HK-2 (cell line): ENCODE results near the gene PRRT1.
A peak's percentile ranks its signal among the peaks of the same experiment; 100 is the strongest.
"Not testable (repeated sequence)": the region's sequence is repeated elsewhere in the genome, so short reads cannot be mapped to it uniquely, and the experiment has no call there.

Experiments
- DNase-seq: peaks from one replicate; pipeline ENCODE4 v3.0.0-alpha.2; 2018; ENCODE audit not compliant: unreplicated experiment

PRRT1 gene

GRCh38 chr6:32151181-32151862, 417 bp downstream of the PRRT1 start:
- DNase-seq: no peak

DNA sequence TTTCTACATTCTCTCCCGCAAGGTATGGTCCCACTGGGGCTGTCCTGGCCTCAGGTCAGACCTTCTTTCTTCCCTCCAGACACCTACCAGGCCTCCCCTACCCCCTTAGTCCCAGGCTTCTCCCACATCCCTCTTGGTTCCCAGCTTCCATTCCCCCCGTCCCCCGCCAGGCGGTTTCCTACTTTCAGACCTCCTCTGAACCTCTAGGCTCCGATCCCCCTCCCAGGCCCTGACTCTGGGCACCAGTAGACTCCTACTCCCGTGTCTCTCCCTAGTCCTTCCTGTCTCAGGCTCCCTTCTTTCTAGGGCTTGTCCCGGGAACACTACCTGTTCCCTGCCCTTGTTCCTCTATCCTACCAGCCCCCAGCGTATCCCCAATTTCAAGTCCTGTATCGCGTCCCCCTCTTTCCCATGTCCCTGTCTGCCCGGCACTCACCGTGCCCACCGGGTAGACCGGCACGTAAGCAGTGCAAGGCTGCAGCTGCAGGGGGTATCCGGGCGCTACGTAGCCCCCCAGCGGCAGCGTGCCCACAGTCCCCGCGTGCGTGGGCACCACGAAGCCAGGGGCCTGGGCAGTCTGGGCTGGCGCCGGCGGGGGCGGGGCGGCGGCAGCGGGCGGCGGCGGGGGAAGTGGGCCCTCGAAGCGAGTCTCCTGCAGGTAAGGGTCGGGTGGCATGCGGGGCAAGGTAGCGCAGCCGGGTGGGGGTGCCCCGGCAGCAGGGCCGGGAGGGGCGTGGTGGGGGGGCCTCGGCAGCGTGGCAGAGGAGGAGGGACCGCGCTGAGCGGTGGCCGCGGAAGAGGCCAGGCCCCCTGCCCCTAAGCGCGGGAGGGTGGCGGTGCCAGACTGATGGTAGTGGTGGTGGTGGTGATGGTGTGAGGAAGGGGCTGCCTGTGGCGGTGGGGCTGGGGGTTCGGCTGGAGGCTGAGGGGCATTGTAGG, 1.5 kb downstream of the PRRT1 start:
- DNase-seq: no peak

DNA sequence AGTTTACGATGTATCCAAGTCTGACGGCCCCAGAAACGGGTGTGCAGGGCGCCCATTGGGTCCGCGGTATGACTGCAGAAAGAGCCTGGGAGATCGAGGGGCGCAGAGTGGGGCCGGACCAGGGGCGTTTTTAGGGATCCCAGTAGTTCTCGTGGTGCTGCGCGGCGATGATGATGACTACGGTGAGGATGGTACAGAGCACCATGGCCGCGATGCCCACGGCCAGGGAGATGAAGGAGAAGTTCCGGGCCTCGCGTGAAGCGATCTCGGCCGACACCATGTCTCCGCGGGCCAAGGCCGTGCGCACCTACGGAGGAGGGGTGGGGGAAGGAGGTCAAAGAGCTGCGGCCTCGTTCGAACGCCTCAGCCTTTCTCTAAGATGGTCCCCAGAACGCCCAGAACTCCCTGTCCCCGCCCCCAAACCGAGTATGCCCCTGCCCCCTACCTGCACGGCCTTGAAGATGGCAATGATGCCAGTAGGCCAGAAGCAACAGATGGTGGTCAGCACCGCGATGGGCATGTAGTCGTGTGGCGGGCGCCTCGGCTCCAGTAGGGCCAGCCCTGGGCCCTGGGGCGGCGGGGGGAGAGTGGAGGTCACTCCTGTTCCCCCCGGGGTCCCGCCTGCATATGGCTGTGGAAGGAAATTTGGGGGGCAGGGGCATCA, 2.5 kb downstream of the PRRT1 start:
- no peak for DNase-seq

DNA sequence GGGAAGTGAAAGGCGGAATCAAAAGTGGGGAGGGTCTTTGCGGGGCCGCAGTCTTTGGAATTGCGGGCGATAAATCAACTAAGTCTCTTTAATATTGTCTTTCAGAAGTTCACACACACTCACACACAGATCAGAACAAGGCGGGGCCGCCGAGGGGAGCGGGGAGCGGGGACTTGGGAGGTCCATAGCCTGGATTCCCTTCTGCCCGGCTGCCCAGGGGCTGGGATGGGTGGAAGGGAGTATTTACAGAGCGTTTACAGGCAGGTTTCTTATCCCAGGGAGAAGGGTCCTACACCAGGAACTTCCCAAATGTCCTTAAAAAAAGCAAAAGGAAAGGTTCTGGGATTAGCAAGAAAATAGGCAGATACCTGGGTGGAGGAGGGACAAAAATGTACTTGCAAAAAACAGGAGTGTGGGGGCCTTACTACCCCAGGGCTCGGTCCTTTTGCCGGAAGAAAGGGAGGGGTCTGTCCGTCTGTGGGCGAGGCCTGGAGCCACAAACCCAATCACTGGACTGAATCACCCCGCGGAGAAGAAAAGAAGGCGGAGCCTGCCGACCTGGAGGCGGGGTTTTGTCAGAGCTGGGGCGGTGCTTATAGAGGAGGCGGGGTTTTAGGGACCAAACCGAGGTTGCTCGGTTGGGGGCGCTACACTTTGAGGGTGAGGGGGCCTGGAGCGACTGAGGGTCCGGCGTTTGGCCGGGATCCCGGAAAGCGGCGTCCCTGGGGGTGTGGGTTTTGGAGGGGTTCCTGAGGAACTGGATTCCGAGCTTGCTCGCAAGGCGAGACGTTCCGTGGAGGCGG, 3.2 kb downstream of the PRRT1 start:
- DNase-seq: no peak

DNA sequence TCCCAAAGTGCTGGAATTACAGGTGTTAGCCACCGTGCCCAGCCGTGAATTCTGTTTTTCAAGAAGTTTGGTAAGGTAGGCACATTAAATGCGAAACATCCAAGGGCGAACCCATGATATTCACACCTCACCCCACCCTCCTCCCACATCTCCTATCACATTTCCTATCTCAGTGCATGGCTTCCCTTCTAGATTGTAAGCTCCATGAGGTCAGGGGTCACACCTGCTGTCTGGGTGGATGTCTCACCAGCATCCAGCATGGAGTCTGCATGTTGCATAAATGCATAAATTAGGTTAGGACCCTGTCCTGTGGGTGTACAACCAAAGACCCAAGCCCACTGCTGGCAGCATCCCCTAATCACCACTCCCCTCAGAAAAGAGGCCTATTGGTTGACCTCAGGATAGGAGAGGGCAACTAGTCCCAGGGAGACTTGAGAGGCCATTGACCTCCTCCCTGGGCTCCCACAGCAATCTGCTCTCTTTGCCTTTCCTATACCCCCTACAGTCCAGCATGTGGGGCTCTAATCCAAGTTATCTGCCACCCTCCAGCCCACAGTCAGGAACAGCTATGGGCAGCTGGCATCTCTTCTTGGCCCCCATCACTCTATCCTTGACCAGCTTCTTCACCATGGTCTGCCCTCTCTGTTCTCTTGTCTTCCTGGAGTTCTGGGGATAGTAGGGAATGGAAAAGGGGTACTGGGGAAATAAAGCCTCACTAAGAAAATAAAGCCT, 4.2 kb downstream of the PRRT1 start:
- DNase-seq: no peak

DNA sequence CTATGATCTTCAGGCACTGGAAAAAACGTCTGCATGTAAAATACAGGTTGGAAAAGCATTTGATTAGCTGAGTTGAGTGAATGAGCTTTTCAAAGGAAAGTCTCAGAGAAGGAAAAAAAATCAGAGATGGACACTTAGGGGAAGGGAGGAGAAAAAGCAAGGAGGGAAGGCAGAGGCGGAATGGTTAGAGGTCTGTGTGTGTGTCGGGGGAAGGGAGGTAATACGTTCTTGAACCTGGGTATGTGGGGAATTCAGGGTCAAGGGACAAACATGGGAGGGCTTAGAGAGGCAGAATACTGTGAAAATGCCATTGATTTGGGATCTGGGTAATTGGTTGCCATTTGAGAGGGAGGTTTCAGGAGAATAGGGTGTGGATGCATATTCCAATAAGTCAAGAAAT, 5.1 kb downstream of the PRRT1 start:
- no peak for DNase-seq

DNA sequence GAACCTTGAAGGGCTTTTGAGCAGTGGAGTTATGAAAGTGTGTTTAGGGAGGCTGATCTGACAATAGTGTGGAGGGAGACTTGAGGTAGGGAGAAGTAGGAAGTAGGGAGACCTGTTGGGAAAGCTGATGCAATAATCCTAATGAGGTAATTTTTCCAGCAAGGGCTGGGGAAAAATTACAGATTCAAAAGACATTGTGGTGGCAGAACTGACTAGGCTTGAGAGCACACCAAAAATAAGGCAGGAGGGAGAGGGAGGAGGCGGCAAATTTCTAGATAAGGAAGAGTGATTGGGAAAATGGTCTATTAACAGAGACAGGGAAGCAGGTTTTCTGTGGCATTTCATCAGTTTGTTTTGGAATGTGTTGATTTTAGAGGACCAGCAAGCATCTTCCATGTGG, 5.5 kb downstream of the PRRT1 start:
- no peak for DNase-seq

DNA sequence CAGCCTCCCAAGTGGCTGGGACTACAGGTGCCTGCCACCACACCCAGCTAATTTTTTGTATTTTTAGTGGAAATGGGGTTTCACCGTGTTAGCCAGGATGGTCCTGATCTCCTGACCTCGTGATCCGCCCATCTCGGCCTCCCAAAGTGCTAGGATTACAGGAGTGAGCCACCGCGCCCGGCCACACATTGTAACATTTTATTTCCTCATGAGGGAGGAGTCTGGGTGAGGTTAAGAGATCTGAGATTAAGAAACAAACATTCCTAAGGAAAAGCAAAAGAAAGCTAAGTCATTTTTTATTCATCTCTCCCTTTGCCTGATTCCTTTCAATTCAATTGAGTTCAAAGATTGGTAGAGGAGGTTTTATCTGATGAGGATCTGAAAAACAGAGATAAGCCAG, 7.5 kb downstream of the PRRT1 start:
- not testable (repeated sequence) for DNase-seq

DNA sequence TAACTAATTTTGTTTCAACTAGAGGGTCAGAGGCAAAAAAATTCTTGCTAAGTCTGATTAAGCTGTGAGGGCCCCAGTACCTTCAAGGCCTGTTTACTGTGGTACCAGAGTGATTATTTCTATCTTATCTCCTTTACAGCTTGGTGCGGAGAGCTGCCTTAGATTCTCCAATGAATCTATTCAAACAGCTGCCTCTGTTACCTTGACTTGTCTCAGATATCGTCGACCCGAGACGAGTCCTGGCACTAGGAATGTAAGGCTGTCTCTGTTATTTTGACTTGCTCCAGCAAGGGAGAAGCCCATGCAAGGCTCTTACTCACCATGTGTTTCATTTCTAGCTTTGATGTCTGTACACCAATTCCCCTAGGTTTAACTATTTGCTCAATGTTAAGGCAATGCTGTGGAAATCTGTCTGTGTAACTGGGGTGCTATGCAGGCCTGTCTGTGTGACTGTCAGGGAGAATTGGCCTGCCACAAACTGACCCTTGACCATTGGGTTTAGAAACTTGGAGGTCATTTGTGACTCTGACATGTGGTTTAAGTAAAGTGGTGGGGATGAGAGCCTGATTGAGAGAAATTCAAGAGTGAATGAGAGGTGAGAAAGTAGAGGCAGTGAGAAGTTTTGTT, 11.2 kb downstream of the PRRT1 start:
- DNase-seq: no peak

DNA sequence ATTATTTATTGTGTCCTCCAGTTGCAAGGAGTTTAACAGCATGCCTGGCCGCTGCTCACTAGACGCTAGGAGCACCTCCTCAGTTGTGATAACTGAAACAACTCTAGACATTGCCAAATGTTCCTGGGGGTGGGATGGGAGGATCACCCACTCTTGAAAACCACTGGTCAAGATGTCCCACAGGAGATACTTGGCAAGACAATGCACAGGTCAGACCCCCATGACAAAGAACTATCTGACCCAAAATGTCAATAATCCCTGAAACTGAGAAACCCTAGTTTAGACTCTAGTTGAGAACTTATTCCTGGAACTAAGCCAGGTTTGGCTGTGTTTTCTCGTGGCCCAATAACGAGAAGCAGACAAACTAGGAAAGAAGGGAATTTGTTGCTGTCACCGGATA, 12.1 kb downstream of the PRRT1 start:
- no peak for DNase-seq

DNA sequence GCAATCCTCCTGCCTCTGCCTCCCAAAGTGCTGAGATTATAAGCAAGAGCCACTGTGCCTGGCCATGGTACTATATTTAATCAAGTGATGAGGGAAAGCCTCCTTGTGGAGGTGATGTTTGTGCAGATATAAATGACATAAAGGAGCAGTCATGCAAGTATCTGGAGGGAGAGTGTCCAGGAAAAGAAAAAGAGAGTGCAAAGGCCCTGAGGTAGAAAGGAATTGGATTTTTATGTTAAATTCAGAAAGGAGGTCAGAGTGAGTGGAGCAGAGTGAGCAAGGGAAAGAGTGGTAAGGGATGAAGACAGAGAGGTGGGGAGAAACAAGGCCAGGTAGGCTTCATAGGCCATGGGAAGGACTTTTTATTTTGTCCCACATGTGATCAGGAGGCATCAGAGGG, 14.3 kb downstream of the PRRT1 start:
- DNase-seq: no peak

- no peak for DNase-seq
These were observed 18.0 kb downstream of the PRRT1 start for GRCh38 chr6:32133786-32134185.

- no peak for DNase-seq
These were observed 19.6 kb downstream of the PRRT1 start for GRCh38 chr6:32132110-32132509.

DNA sequence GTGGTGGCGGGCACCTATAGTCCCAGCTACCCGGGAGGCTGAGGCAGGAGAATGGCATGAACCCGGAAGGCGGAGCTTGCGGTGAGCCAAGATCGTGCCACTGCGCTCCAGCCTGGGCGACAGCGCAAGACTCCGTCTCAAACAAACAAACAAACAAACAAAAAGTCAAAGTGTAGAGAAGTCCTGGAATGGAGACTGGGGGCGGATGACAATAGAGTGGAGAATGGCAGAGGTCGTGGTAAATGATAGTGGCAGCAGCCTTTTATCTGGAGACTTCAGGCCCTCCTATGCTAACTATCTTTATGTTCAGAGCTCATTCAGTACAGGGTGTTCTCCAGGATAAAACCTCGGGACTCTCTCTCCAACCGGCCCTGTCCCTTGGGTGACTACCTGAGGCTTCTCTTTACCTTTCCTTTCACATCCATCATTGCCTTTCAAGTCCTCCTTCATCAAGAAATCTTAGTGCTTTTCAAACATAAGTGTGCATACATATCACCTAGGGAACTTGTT, 20.2 kb downstream of the PRRT1 start:
- no peak for DNase-seq

- DNase-seq: no peak
These were observed 22.2 kb downstream of the PRRT1 start for GRCh38 chr6:32129297-32130088.

GRCh38 chr6:32128751-32129296, 22.9 kb downstream of the PRRT1 start:
- DNase-seq: no peak

- DNase-seq: peak; percentile 96
These were observed 23.8 kb downstream of the PRRT1 start, which contains the start of gene ATF6B for GRCh38 chr6:32127717-32128592. Gene ATF6B, minus strand, starts transcription at chr6:32128246. Its CDS starts 39 bp downstream, at chr6:32128207.

DNA sequence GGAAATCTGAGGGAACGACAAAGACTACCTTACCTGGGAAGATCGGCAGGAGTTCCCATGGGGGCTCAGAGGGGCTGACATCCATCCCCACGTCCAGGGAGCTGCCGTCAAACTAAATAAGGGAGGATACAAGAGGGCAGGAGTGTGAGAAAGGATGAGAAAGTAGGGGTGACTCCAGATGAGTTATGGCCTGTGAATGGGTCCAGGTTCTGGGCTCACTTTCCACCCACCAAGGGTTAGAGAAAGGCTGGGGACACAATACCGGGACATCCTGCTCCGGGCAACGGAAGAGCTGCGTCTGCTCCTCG, 24.4 kb downstream of the PRRT1 start:
- DNase-seq: no peak
